Middle frontal gyrus (tissue), 1 donor: ENCODE results near the gene PCARE.
A peak's percentile ranks its signal among the peaks of the same experiment; 100 is the strongest.

Source experiments
- DNase-seq: peaks from one replicate; pipeline ENCODE4 v3.0.0-alpha.2; 2015; ENCODE audit warnings: low spot score; ENCODE audit errors: extremely low spot score

Gene PCARE

DNA sequence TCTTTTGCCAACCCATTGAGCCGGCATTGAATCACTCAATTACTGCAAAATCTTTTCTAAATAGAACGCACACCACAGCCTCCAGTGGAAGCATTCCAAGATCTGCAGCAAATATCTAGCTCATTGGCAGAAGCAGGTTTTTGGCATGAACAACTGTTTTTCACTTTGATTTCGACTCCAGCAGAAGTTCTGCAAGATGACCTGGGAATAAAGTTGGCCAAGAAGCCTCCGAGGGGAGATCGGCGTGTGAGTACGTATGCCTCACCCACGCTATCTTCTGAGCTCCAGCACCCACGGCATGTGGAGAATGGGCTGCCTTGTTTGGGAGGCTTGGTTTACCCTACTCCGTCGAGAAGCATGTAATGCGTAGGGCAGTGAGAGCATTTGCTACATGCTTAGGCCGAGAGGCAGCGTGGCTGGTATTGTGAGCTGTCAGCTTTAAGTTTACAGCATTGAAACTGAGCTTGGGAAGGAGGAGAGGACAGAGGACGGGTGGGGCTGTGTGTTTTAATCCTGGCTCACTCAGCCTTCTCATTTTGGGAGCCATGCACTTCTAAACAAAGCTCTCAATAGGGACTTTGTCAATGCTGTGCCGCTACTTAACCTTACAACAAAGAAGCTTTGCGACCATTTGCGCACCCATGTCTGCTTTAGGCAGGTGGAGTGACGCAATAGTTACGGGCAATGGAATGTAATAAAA is 10.5 kb downstream of the PCARE start:
- peak; percentile 30 for DNase-seq

GRCh38 chr2:29063056-29063455 is 11.3 kb downstream of the PCARE start:
- no peak for DNase-seq

GRCh38 chr2:29062371-29062770 is 12.0 kb downstream of the PCARE start:
- no peak for DNase-seq

DNA sequence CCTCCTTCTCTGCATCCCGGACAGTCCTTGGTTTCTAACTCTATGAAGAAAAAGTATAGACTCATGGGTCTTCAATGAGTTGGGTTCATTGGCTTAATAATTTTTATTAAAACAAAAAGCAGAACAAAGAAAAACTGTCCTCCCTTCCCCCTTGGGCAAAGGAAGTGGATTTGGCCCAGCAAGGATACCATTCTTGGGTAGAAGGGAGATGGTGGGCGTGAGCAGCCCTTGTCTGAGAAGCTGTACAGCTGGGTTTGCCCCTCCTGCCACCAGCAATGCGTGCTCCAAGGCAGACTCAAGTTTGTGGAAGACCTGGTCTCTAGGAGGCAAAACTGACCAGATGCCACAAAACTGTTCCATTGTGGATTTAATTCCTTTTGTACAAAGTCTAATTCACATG is 12.7 kb downstream of the PCARE start:
- DNase-seq: no peak

- DNase-seq: no peak
Observed at GRCh38 chr2:29061176-29061575, 13.1 kb downstream of the PCARE start.

DNA sequence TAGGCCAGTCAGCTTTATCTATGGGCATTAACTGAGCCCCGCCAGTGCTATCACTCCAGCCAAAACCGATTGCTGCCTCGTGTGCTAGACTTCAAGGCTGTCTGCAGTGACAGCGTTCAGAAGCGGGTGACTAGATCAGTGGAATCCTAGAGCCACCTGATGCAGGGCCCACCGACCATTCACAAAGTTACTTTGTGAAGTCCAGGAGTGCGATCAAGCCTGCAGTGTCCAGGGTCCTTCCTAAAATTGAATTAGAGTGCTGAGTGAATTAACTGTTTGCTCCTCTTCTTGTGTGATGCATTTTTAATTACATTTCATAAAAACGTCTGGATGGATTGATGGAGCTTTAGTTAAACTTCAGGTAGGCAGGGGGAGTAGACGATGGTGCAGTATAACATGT is 13.9 kb downstream of the PCARE start:
- DNase-seq: no peak

GRCh38 chr2:29059624-29060023 is 14.7 kb downstream of the PCARE start:
- DNase-seq: no peak

DNA sequence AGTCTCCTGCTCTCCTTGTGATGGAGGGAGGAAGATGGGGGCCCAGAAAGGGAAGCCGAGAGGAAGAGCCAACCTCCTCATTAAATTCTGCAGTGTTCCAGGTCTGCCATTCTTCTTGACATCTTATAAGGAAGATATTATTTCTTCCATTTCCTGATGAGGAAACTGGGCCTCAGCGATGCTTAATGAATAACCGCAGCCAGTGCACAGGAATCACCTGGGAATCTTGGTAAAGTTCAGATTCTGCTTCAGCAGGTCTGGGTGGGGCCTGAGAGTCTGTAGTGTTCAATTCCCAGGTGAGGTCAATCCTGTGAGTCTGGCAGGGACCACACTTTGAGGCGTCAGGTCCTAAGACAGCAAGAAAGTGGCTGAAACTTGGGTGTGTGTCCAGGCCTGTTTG is 17.3 kb downstream of the PCARE start:
- DNase-seq: no peak

DNA sequence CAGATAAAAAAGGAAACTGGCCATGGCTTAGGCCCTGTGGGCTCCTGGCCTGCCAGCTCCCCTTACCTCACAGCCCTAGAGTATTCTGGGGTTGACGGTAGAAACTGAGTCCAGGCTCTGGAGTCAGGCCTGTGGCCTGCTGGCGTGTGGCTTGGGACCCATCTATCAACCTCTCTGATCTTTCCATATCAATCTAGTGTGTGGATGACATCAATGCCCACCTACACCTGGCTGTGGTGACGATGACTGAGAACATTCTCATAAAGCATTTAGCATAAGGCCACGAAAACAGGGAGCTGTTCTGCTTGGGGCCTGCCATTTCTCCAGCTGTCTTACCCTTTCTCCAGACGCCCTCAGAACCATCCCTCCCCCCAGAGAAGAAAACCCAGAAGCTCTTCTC is 17.9 kb downstream of the PCARE start:
- DNase-seq: no peak

DNA sequence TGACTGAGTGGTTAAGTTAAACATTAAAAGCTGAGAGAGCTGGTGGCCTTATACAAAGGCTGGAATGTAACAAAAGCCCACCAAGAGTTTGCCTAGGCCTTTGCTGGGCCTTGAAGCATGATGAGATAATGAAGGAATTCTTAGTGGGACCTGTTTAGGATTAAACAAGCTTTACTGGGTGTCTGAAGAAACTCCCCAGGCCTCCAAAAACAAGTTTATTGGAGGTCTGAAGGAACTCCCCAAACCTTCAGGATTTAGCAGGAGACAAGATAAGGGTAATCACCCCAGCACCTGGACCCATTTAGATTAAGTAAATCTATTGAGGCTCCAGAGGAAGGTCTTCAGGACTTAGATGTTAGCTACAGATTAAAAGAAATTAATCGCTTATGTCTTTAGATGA is 18.7 kb downstream of the PCARE start:
- no peak for DNase-seq

GRCh38 chr2:29054430-29054829 is 19.9 kb downstream of the PCARE start:
- DNase-seq: no peak

- DNase-seq: no peak
Observed at GRCh38 chr2:29053670-29054400, 20.5 kb downstream of the PCARE start.

DNA sequence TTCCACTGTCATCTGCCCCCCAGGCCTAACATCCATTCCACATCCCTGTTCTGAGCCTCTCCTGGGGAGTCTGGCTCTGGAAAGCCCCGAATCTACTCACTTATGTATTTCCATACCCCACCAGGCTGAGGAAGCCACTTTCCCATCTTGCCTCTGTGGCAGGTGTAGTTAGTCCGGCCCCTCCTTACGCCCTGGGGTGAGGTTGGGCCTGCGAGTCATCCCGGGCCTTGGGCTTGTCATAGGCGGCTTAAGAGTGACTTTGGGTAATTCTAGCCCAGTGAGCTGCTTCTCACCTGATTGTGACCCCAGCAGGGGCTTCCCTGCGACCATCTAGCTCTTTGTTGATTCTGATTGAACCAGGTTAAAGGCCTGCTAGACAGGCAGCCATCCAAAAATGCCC is 21.1 kb downstream of the PCARE start:
- no peak for DNase-seq

DNA sequence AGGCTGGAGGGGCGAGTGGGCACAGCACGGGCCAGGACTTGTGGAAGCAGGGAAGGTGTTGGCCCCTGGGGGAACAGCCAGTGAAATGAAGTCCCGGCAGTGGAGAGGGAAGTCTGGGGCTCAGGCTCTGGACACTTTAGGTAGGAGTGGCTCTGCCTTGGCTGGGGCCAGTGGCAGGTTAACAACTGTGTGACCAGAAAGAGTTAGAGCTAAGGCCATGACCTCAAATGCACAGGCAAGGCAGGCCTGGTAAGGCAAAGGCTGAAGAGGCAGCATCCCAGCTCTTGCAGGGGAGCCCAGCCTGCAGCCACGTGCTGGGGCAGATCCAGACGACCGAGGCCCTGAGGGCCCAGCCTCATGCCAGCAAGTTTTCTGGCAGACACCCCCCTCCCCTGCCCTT is 21.5 kb downstream of the PCARE start:
- DNase-seq: no peak

GRCh38 chr2:29051730-29052129 is 22.6 kb downstream of the PCARE start:
- no peak for DNase-seq

GRCh38 chr2:29050591-29050990 is 23.7 kb downstream of the PCARE start:
- no peak for DNase-seq

GRCh38 chr2:29047083-29047845 is 27.1 kb downstream of the PCARE start:
- no peak for DNase-seq

DNA sequence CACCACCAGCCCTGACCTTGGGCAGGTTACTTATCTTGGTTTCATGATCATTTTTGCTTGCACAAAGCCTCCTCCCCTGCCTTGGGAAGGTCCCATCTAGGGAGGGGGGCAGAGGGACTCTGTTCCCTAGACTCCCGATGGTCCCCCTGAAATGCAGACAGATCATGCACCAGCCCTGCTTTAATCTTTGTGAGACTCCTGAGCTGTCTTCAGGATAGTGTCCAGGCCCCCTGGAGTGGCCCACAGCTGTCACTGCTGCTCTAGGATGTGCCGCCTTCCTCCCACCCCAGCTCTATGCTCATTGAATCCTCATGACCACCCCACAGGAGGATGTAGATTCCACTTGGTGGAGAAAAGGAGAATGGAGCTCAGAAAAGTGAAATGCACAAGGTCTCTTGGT is 28.0 kb downstream of the PCARE start:
- DNase-seq: no peak

GRCh38 chr2:29044459-29044858 is 29.9 kb downstream of the PCARE start:
- no peak for DNase-seq

DNA sequence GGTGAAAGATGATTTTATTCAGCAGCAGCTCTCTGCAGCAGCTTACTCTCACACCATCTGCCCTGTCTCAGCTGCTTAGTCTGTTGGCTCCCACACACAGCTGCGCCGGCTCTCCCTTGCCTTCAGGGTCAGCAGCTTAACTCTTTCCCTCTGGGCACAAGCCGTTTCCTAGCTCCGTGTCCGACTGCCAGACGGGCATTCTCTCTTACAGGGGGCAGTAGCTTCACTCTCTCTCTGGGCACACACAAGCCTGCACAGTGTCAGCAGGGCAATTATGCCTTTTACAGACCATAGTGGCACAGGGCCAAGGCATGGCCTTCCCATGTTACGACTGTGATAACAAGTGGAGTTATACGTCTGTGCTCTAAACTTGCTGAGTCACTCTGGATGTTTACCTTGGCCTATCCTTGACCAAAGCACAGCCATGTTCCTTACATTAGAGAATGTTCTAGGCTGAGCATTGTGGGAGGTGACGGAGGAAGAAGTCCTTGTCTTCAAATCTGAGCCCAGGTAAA is 31.7 kb downstream of the PCARE start:
- DNase-seq: peak; percentile 20

- DNase-seq: no peak
Observed at GRCh38 chr2:29041161-29041660, 33.1 kb downstream of the PCARE start.

DNA sequence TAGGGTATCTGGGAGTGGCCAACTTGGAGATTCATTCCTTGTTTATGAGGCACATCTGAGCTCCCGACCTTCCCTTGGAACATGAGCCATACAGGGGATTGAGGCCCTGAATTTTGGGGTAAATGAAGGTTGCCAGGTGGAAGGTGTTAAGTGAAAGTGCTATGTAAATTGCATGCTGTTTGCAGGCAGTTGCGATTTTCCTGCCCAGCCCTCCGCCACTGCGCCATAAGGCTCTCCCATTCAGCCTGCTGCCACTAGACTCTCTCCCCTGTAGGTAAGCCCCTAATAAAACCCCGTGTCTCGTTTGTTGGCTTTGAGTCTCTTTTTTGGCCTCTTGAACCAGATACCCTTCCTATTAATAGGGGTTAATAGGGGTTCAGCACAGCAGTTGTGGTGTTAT is 33.8 kb downstream of the PCARE start:
- no peak for DNase-seq
